IgD-negative memory B cell (primary cell): ENCODE results near the gene SLC35F3. TPM values are rescaled to one million over a fixed set of nuclear protein-coding genes. Genes with fewer than 3 reads are reported as not detected.
"Not testable (repeated sequence)": the region's sequence is repeated elsewhere in the genome, so short reads cannot be mapped to it uniquely, and the experiment has no call there.

Source experiments
- H3K27ac Mint-ChIP-seq, 3 donors: one replicate each; pipeline ENCODE4 v1.8.0; 2020 to 2022; ENCODE audit warnings: mild to moderate bottlenecking in 3 of 3, mixed read lengths in 3 of 3, moderate library complexity in 1 of 3
- H3K27me3 Mint-ChIP-seq: one replicate; pipeline ENCODE4 v1.8.0; 2021; ENCODE audit warnings: mixed read lengths
- H3K36me3 Mint-ChIP-seq: one replicate; pipeline ENCODE4 v1.8.0; 2020; ENCODE audit warnings: mild to moderate bottlenecking, mixed read lengths
- H3K4me1 Mint-ChIP-seq, 3 donors: one replicate each; pipeline ENCODE4 v1.8.0; 2020 to 2022; ENCODE audit warnings: mixed read lengths in 3 of 3, mild to moderate bottlenecking in 1 of 3
- H3K4me3 Mint-ChIP-seq, 4 donors: one replicate each; pipeline ENCODE4 v1.8.0; 2020 to 2022; ENCODE audit warnings: mild to moderate bottlenecking in 4 of 4, mixed read lengths in 4 of 4, moderate library complexity in 3 of 4
- H3K9me3 Mint-ChIP-seq, 3 donors: one replicate each; pipeline ENCODE4 v1.8.0; 2020 to 2021; ENCODE audit warnings: mixed read lengths in 3 of 3, mild to moderate bottlenecking in 1 of 3
- polyA plus RNA-seq: library from polyadenylated mRNA; unstranded; fragments of 300-500 nt; fragmentation: Illumina TruSeq; gene quantifications from one replicate; pipeline ENCODE4 v1.2.3, GENCODE V29; 2021

SLC35F3 gene
- polyA plus RNA-seq, 1 donor from 2014 or later: not detected

GRCh38 chr1:234134878-234135277, 230.4 kb downstream of the SLC35F3 start:
- Mint-ChIP-seq H3K4me1 (no peaks in the 10 kb centered on the region), H3K36me3 (no peaks in the 10 kb centered on the region), H3K27me3 (peaks cover 15% of the 10 kb centered on the region), H3K27ac (no peak overlapping the region), H3K4me3 (no peak overlapping the region), H3K9me3 (no peaks in the 10 kb centered on the region)

DNA sequence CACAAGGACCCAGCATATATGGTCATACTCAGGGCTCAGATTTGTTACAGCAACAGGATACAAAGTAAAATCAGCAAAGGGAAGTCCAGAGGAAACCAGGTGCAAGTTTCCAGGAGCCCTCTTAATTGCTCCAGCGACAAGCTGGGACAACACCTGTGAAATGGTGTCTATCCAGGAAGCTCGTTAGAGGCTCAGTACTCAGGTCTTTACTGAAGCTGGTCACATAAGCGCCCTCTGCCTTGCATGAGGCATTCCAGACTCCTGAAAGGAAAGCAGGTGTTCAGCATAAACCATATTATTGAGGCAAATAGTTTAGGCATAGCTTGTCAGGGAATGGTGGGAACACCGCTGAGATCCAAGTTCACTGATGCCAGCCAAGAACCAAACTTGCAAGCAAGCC, 231.0 kb downstream of the SLC35F3 start:
- H3K36me3 Mint-ChIP-seq: no peaks in the 10 kb centered on the region
- no peak overlapping the region for H3K27ac Mint-ChIP-seq
- no peaks in the 10 kb centered on the region for H3K9me3 Mint-ChIP-seq
- no peak overlapping the region for H3K4me3 Mint-ChIP-seq
- no peaks in the 10 kb centered on the region for H3K4me1 Mint-ChIP-seq
- peaks cover 15% of the 10 kb centered on the region for H3K27me3 Mint-ChIP-seq

DNA sequence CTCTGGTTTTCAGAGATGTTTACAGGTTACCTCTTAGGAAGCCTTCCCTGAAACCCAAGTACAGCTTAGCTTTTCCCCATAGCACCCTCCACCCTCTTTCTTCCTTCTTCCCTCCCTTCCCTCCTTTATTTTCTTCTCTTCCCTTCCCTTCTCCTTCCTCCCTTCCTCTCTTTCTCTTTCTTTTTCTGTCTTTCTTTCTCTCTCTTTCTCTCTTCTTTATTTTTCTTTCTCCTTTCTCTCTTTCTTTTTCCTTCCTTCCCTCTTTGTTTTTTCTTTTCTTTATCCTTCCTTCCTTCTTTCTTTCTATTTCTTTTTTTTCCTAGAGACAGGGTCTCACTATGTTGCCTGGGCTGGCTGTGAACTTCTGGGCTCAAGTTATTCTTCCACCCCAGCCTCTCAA, 231.6 kb downstream of the SLC35F3 start:
- no peak overlapping the region for H3K4me3 Mint-ChIP-seq
- no peaks in the 10 kb centered on the region for H3K36me3 Mint-ChIP-seq
- no peaks in the 10 kb centered on the region for H3K4me1 Mint-ChIP-seq
- no peaks in the 10 kb centered on the region for H3K9me3 Mint-ChIP-seq
- no peak overlapping the region for H3K27ac Mint-ChIP-seq
- peaks cover 15% of the 10 kb centered on the region for H3K27me3 Mint-ChIP-seq

DNA sequence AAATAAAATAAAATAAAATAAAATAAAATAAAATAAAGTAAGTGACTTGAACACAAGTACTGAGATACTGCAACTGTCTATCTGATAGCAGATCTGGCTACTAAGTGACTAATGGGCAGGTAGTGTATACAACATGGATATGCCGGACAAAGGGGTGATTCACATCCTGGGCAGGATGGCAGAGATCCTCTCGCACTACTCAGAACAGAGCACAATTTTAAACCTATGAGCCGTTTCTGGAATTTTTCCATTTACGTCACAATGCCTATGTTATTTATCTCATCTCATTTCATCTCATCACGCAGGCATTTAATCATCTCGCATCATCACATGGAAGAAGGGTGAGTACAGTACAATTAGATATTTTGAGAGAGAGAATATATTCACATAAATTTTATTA, 235.5 kb downstream of the SLC35F3 start:
- H3K9me3 Mint-ChIP-seq: peaks cover 0 to 3% (median 0%) of the 10 kb centered on the region in 3 donors
- H3K4me3 Mint-ChIP-seq: no peak overlapping the region
- no peaks in the 10 kb centered on the region for H3K36me3 Mint-ChIP-seq
- peaks cover 15% of the 10 kb centered on the region for H3K27me3 Mint-ChIP-seq
- H3K27ac Mint-ChIP-seq: no peak overlapping the region
- no peaks in the 10 kb centered on the region for H3K4me1 Mint-ChIP-seq

DNA sequence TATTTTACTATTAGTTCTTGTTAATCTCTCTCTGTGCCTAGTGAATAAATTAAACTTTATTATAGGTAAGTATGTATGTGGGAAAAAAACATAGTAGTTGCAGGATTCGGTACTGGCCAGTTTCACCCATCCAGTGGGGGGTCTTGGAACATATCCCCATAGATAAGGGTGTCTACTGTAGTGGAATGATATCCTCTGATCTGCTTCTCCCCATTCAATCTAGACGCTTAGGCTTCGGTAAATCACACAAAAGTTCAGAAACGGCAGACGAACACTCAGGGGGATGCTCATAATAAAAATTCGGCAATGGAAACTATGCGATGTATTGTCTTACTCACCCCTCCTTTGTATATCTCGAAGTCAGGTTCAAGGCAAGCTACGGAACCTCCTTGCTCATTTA, 235.9 kb downstream of the SLC35F3 start:
- no peaks in the 10 kb centered on the region for H3K4me1 Mint-ChIP-seq
- H3K36me3 Mint-ChIP-seq: no peaks in the 10 kb centered on the region
- H3K4me3 Mint-ChIP-seq: no peak overlapping the region
- no peak overlapping the region for H3K27ac Mint-ChIP-seq
- H3K9me3 Mint-ChIP-seq: peaks cover 0 to 3% (median 0%) of the 10 kb centered on the region in 3 donors
- H3K27me3 Mint-ChIP-seq: peaks cover 15% of the 10 kb centered on the region

DNA sequence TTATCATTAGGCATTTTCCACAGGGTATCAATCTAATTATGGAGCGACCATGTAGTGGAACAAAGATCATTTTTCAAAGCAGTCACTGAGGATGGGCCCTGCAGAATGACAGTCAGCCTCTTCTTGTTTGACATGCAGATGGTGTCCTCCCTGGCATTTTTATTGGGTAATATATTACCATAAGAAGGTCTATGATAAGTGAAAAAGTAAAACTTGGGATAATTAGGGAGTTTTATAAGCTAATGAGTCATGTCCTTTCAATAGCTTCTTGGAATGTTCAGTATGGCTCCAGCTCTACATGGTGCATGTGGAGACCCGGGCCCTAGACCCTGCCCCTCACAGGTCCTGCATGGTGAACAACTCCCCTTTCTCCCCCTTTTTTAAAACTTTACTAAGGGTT, 236.5 kb downstream of the SLC35F3 start:
- Mint-ChIP-seq H3K4me3 (no peak overlapping the region), H3K9me3 (peaks cover 0 to 3% (median 0%) of the 10 kb centered on the region in 3 donors), H3K4me1 (no peaks in the 10 kb centered on the region), H3K27ac (no peak overlapping the region), H3K27me3 (peaks cover 17% of the 10 kb centered on the region), H3K36me3 (no peaks in the 10 kb centered on the region)

GRCh38 chr1:234143681-234144080, 239.2 kb downstream of the SLC35F3 start:
- Mint-ChIP-seq H3K36me3 (no peaks in the 10 kb centered on the region), H3K27me3 (peaks cover 14% of the 10 kb centered on the region), H3K27ac (no peak overlapping the region), H3K4me3 (no peak overlapping the region), H3K4me1 (no peaks in the 10 kb centered on the region), H3K9me3 (peaks cover 2 to 7% (median 3%) of the 10 kb centered on the region in 3 donors)

DNA sequence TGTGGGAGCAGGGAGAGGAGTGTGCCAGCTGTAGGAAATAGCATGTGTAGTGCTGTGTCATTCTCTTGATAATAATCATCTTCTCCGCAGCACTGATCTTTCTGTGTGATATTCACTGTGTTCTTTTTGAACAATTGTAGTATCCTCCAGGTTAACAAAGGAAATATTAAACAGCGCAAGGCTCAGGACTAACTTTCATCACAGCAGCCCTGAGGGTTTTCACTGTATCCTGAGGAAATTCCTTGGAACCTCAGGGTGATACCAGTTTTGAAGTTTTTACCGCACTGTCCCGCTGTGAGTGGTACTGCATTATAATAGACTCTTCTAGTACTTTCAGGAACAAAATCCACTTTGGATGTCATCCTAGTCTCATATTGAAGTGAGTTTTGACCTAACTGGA, 240.4 kb downstream of the SLC35F3 start:
- H3K27ac Mint-ChIP-seq: no peak overlapping the region
- peaks cover 11% of the 10 kb centered on the region for H3K27me3 Mint-ChIP-seq
- H3K36me3 Mint-ChIP-seq: no peaks in the 10 kb centered on the region
- no peaks in the 10 kb centered on the region for H3K4me1 Mint-ChIP-seq
- peaks cover 2 to 7% (median 3%) of the 10 kb centered on the region in 3 donors for H3K9me3 Mint-ChIP-seq
- H3K4me3 Mint-ChIP-seq: no peak overlapping the region

- H3K4me3 Mint-ChIP-seq: no peak overlapping the region
- peaks cover 2 to 7% (median 7%) of the 10 kb centered on the region in 3 donors for H3K9me3 Mint-ChIP-seq
- no peaks in the 10 kb centered on the region for H3K4me1 Mint-ChIP-seq
- no peaks in the 10 kb centered on the region for H3K36me3 Mint-ChIP-seq
- peaks cover 17% of the 10 kb centered on the region for H3K27me3 Mint-ChIP-seq
- no peak overlapping the region for H3K27ac Mint-ChIP-seq
Observed at GRCh38 chr1:234148350-234148749, 243.9 kb downstream of the SLC35F3 start.

DNA sequence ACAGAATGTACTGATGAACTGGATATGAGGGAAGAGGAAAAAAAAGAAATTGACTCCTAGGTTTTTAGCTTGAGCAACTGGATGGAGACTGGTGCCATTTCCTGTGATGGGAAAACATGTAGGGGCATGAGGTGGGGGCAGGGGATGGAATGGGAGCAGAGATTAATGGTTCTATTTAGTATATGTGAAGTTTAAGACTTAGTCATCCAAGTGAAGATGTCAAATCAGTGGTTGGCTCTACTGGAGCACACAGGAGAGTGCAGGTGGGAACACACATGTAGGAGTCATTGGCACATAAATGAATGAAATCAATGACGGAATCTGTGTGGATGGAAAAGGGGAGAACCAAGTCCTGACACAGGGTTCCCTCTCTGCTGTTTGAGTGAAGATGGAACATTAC, 244.3 kb downstream of the SLC35F3 start:
- H3K4me1 Mint-ChIP-seq: no peaks in the 10 kb centered on the region
- H3K27me3 Mint-ChIP-seq: peaks cover 17% of the 10 kb centered on the region
- no peaks in the 10 kb centered on the region for H3K36me3 Mint-ChIP-seq
- peaks cover 2 to 7% (median 5%) of the 10 kb centered on the region in 3 donors for H3K9me3 Mint-ChIP-seq
- no peak overlapping the region for H3K27ac Mint-ChIP-seq
- no peak overlapping the region for H3K4me3 Mint-ChIP-seq

DNA sequence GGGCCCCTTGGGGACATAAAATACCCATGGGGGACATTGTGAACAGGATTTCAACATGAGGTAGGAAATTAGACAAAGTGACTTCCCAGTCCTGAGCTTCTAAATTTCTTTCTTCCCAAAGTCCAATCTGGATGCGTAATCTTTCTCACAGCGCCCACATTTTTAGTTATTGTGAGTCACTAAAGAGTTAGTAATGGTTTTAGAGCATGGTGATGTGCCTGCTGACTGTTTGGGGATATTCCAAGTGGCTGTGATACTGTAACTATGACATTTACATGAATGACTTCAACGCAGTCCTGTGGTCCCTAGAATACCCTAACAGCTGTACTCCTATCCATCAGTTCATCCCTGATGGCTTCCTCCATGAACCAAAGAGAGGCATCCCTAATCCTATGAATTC, 244.7 kb downstream of the SLC35F3 start:
- peaks cover 17% of the 10 kb centered on the region for H3K27me3 Mint-ChIP-seq
- H3K27ac Mint-ChIP-seq: no peak overlapping the region
- no peak overlapping the region for H3K4me3 Mint-ChIP-seq
- no peaks in the 10 kb centered on the region for H3K36me3 Mint-ChIP-seq
- H3K4me1 Mint-ChIP-seq: no peaks in the 10 kb centered on the region
- H3K9me3 Mint-ChIP-seq: peaks cover 2 to 7% (median 4%) of the 10 kb centered on the region in 3 donors

GRCh38 chr1:234150892-234151291, 246.4 kb downstream of the SLC35F3 start:
- H3K4me1 Mint-ChIP-seq: no peaks in the 10 kb centered on the region
- H3K9me3 Mint-ChIP-seq: peaks cover 2 to 7% (median 4%) of the 10 kb centered on the region in 3 donors
- H3K36me3 Mint-ChIP-seq: no peaks in the 10 kb centered on the region
- H3K27ac Mint-ChIP-seq: peak overlapping the region in 1 of 3 donors; percentile 59
- H3K4me3 Mint-ChIP-seq: no peak overlapping the region
- peaks cover 16% of the 10 kb centered on the region for H3K27me3 Mint-ChIP-seq

- H3K4me3 Mint-ChIP-seq, H3K36me3 Mint-ChIP-seq, H3K9me3 Mint-ChIP-seq, H3K4me1 Mint-ChIP-seq, H3K27ac Mint-ChIP-seq: not testable (repeated sequence)
- H3K27me3 Mint-ChIP-seq: peaks cover 14% of the 10 kb centered on the region
Observed at GRCh38 chr1:234152344-234152743, 247.9 kb downstream of the SLC35F3 start.

- H3K36me3 Mint-ChIP-seq: no peaks in the 10 kb centered on the region
Observed at GRCh38 chr1:234154320-234155251, 250.1 kb downstream of the SLC35F3 start.

DNA sequence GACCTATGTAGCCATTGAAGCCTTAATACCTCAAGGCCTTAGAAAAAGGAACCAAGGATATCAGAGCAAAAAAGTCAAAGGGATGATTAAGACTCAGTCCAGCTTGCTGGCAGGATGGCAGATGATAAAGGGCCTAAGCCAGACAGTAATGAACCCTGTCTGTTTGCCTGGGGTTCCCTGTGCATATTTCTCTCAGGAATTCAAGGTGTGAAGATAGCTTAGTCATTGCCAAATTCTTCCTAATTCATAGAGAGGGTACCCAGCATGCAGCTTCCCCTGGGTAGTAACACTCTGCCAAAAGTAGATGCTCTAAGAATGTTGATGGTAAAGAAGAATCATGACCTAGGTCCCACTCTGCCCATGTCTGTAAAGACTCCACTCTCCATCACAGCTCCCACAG, 258.2 kb downstream of the SLC35F3 start:
- peaks cover 8% of the 10 kb centered on the region for H3K27me3 Mint-ChIP-seq
- H3K36me3 Mint-ChIP-seq: peaks cover 2% of the 10 kb centered on the region
- H3K9me3 Mint-ChIP-seq: peaks cover 0 to 1% (median 0%) of the 10 kb centered on the region in 3 donors
- no peaks in the 10 kb centered on the region for H3K4me1 Mint-ChIP-seq
- no peak overlapping the region for H3K4me3 Mint-ChIP-seq
- no peak overlapping the region for H3K27ac Mint-ChIP-seq

More at GRCh38 chr1:234154320-234155251, 250.1 kb downstream of the SLC35F3 start:
- Mint-ChIP-seq H3K9me3 (peaks cover 0 to 4% (median 0%) of the 10 kb centered on the region in 3 donors), H3K4me3 (no peak overlapping the region), H3K4me1 (no peaks in the 10 kb centered on the region), H3K27me3 (peaks cover 11% of the 10 kb centered on the region), H3K27ac (no peak overlapping the region)
